CD4-positive, alpha-beta T cell treated with Interleukin-6 at 100 ng/mL for 8 hours (primary cell): ENCODE data around the gene MALAT1.
"Not testable (repeated sequence)": the region's sequence is repeated elsewhere in the genome, so short reads cannot be mapped to it uniquely, and the experiment has no call there.

Experiments
- DNase-seq: peaks from one replicate; pipeline ENCODE4 v3.0.0-alpha.2; 2020; ENCODE audit warnings: mixed read lengths, low spot score

MALAT1 gene

GRCh38 chr11:65522718-65523630 lies 24.1 kb downstream of the MALAT1 start:
- DNase-seq = peak; percentile 37

GRCh38 chr11:65523631-65523968 lies 24.8 kb downstream of the MALAT1 start:
- DNase-seq = not testable (repeated sequence)

GRCh38 chr11:65524014-65524740 lies 25.3 kb downstream of the MALAT1 start:
- DNase-seq = no peak

- DNase-seq = peak; percentile 83
Measured at GRCh38 chr11:65524741-65525545, 26.1 kb downstream of the MALAT1 start, which contains the start of gene SCYL1. SCYL1 (plus strand) TSS chr11:65525083; CDS start chr11:65525154, 71 bp downstream.

GRCh38 chr11:65525546-65526480 lies 27.0 kb downstream of the MALAT1 start:
- no peak for DNase-seq

- DNase-seq = no peak
Measured at GRCh38 chr11:65526744-65527143, 27.9 kb downstream of the MALAT1 start.

GRCh38 chr11:65528819-65529350 lies 30.0 kb downstream of the MALAT1 start:
- no peak for DNase-seq

- no peak for DNase-seq
Measured at GRCh38 chr11:65529475-65530156, 30.8 kb downstream of the MALAT1 start.

- DNase-seq = no peak
Measured at GRCh38 chr11:65530157-65530496, 31.3 kb downstream of the MALAT1 start.

- no peak for DNase-seq
Measured at GRCh38 chr11:65532388-65533064, 33.7 kb downstream of the MALAT1 start.

GRCh38 chr11:65535102-65535501 lies 36.3 kb downstream of the MALAT1 start:
- no peak for DNase-seq

GRCh38 chr11:65536412-65537295 lies 37.8 kb downstream of the MALAT1 start:
- no peak for DNase-seq

GRCh38 chr11:65537296-65537597 lies 38.4 kb downstream of the MALAT1 start:
- no peak for DNase-seq

- no peak for DNase-seq
Measured at GRCh38 chr11:65537620-65538231, 38.9 kb downstream of the MALAT1 start.

- DNase-seq = no peak
Measured at GRCh38 chr11:65538232-65538914, 39.5 kb downstream of the MALAT1 start.

GRCh38 chr11:65538915-65539743 lies 40.3 kb downstream of the MALAT1 start:
- no peak for DNase-seq

GRCh38 chr11:65539744-65540289 lies 41.0 kb downstream of the MALAT1 start:
- DNase-seq = no peak
